HepG2 (cell line): ENCODE results near the gene SMIM29. TPM values are rescaled to one million over a fixed set of nuclear protein-coding genes. Genes with fewer than 3 reads are reported as not detected.

Experiments
- AHR ChIP-seq: IDR thresholded peaks from 2 replicates; pipeline ENCODE4 v1.6.1; 2018; ENCODE audit warnings: missing genetic modification reagents, missing compliant biosample characterization
- CC2D1A ChIP-seq: sonication (generic); formaldehyde crosslinking; IDR thresholded peaks from 2 replicates; pipeline ENCODE4 v1.8.1; 2023; ENCODE audit warnings: mild to moderate bottlenecking, missing genetic modification reagents
- KLF16 ChIP-seq, 2 experiments: sonication (generic) in 1 of 2; formaldehyde crosslinking in 1 of 2; IDR thresholded peaks; 2 replicates each; pipeline versions ENCODE4 v1.6.1 to v1.8.0; 2016 to 2023; ENCODE audit warnings: missing genetic modification reagents in 2 of 2, missing compliant biosample characterization in 1 of 2
- NFYB ChIP-seq: sonication (generic); formaldehyde crosslinking; IDR thresholded peaks from 2 replicates; pipeline ENCODE4 v1.4.0; 2020; ENCODE audit warnings: missing genetic modification reagents
- PAWR ChIP-seq: sonication (generic); formaldehyde crosslinking; IDR thresholded peaks from 2 replicates; pipeline ENCODE4 v1.4.0; 2020; ENCODE audit warnings: missing genetic modification reagents, mild to moderate bottlenecking, borderline replicate concordance
- PHF20 ChIP-seq: sonication (generic); formaldehyde crosslinking; IDR thresholded peaks from 2 replicates; pipeline ENCODE4 v1.5.0; 2020; ENCODE audit warnings: mild to moderate bottlenecking, missing genetic modification reagents
- ZFP90 ChIP-seq: sonication (generic); formaldehyde crosslinking; IDR thresholded peaks from 2 replicates; pipeline ENCODE4 v1.8.0; 2022; ENCODE audit warnings: missing genetic modification reagents, mild to moderate bottlenecking, inconsistent platforms, borderline replicate concordance
- ZMYM2 ChIP-seq: sonication (generic); formaldehyde crosslinking; IDR thresholded peaks from 2 replicates; pipeline ENCODE4 v1.8.0; 2022; ENCODE audit warnings: mild to moderate bottlenecking, missing genetic modification reagents
- ZNF296 ChIP-seq: sonication (generic); formaldehyde crosslinking; conservative IDR thresholded peaks from 2 replicates; pipeline ENCODE4 v1.5.0; 2020; ENCODE audit warnings: mild to moderate bottlenecking, missing genetic modification reagents
- ZNF451 ChIP-seq: sonication (generic); formaldehyde crosslinking; IDR thresholded peaks from 2 replicates; pipeline ENCODE4 v1.5.0; 2020; ENCODE audit warnings: mild to moderate bottlenecking, missing genetic modification reagents
- ZNF552 ChIP-seq: sonication (generic); formaldehyde crosslinking; IDR thresholded peaks from 2 replicates; pipeline ENCODE4 v1.9.0; 2022; ENCODE audit warnings: missing genetic modification reagents, mild to moderate bottlenecking, borderline replicate concordance
- ZNF792 ChIP-seq: IDR thresholded peaks from 2 replicates; pipeline ENCODE4 v1.6.1; 2016
- ZNF891 ChIP-seq: sonication (generic); formaldehyde crosslinking; IDR thresholded peaks from 2 replicates; pipeline ENCODE4 v1.5.0; 2020; ENCODE audit warnings: mild to moderate bottlenecking, missing genetic modification reagents
- ZSCAN29 ChIP-seq: sonication (generic); formaldehyde crosslinking; conservative IDR thresholded peaks from 2 replicates; pipeline ENCODE4 v1.4.0; 2020; ENCODE audit warnings: mild to moderate bottlenecking, missing genetic modification reagents
- polyA plus RNA-seq, 8 experiments: library from polyadenylated mRNA; depleted of rRNA in 3 of 8; stranded (reverse) in 7 of 8; unstranded in 1 of 8; fragments of >200 nt; fragmentation: Illumina TruSeq in 4 of 8; extraction: Trizol in 4 of 8; gene quantifications; 2 replicates each; pipeline versions ENCODE4 v1.2.1 to v1.2.3, GENCODE V29; 2011 to 2016; ENCODE audit warnings: low read depth in 4 of 8, missing spikeins in 1 of 8, mixed read lengths in 1 of 8; ENCODE audit not compliant: insufficient read depth in 1 of 8
- total RNA-seq, 5 experiments: library from RNA; depleted of rRNA; stranded (reverse); fragments of >200 nt; fragmentation: Illumina TruSeq; extraction: Trizol; gene quantifications; 2 replicates each; pipeline ENCODE4 v1.2.3, GENCODE V29; 2016; ENCODE audit warnings: low read depth in 1 of 5
- TF ChIP-seq, protein P1 (sequence below): sonication (generic); formaldehyde crosslinking; IDR thresholded peaks from 2 replicates; pipeline ENCODE4 v1.5.0; 2020; ENCODE audit warnings: mild to moderate bottlenecking, missing genetic modification reagents
- TF ChIP-seq, protein P2 (sequence below): IDR thresholded peaks from 2 replicates; pipeline ENCODE4 v1.6.1; 2012; ENCODE audit warnings: inconsistent platforms
- TF ChIP-seq, protein P3 (sequence below): sonication (generic); formaldehyde crosslinking; IDR thresholded peaks from 2 replicates; pipeline ENCODE4 v1.4.0; 2020; ENCODE audit warnings: mild to moderate bottlenecking, missing genetic modification reagents
- TF ChIP-seq, protein P4 (sequence below): sonication (generic); formaldehyde crosslinking; IDR thresholded peaks from 2 replicates; pipeline ENCODE4 v1.4.0; 2020; ENCODE audit warnings: missing genetic modification reagents
- TF ChIP-seq, protein P5 (sequence below): IDR thresholded peaks from 2 replicates; pipeline ENCODE4 v1.6.1; 2016; ENCODE audit warnings: mild to moderate bottlenecking
- TF ChIP-seq, protein P6 (sequence below): sonication (generic); formaldehyde crosslinking; IDR thresholded peaks from 2 replicates; pipeline ENCODE4 v1.4.0; 2020; ENCODE audit warnings: low read depth, mild to moderate bottlenecking, missing genetic modification reagents

The SMIM29 gene
- total and polyA plus RNA-seq, 2 of the 13 experiments (the other 11 are each of a cell fraction or from before 2014, with no cell fraction given) = 8.8 to 15.3 TPM

DNA sequence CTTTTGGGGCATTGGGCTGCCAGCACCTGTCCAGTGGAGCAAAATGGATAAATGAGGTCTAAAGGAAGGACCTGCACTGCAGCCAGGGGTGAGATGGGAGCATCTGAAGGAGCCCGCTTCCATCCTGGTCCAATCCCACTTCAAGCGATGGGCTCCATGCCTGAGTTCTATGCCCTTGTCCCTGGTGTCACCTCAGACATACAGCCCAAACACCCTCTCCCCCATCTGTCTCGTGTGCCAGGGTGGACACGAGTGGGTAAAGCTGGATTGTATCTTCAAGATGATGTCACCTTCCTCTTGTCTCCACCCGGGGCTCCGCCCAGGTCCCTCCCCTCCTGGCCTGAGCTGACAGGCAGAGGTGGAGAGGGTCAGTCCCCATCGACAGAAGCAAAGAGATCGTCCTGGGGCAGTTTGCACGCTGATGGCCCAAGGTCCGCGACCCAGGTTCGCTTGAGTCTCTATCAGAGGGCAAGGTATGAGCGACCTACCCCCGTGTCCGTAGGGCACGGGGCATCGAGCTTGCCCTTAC, 544 bp downstream of the SMIM29 start (continued):
- TF ChIP-seq, protein P1, sequence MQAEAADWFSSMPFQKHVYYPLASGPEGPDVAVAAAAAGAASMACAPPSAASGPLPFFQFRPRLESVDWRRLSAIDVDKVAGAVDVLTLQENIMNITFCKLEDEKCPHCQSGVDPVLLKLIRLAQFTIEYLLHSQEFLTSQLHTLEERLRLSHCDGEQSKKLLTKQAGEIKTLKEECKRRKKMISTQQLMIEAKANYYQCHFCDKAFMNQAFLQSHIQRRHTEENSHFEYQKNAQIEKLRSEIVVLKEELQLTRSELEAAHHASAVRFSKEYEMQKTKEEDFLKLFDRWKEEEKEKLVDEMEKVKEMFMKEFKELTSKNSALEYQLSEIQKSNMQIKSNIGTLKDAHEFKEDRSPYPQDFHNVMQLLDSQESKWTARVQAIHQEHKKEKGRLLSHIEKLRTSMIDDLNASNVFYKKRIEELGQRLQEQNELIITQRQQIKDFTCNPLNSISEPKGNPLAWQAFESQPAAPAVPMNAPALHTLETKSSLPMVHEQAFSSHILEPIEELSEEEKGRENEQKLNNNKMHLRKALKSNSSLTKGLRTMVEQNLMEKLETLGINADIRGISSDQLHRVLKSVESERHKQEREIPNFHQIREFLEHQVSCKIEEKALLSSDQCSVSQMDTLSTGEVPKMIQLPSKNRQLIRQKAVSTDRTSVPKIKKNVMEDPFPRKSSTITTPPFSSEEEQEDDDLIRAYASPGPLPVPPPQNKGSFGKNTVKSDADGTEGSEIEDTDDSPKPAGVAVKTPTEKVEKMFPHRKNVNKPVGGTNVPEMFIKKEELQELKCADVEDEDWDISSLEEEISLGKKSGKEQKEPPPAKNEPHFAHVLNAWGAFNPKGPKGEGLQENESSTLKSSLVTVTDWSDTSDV (CRISPR knock-in tag) = 0 out of 2 replicates have a peak, but pooled peaks have one; percentile 43
- TF ChIP-seq, protein P2, sequence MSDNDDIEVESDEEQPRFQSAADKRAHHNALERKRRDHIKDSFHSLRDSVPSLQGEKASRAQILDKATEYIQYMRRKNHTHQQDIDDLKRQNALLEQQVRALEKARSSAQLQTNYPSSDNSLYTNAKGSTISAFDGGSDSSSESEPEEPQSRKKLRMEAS = no peak
- TF ChIP-seq ZNF792 = no peak
- peak; percentile 43; the same call in 1 of the 2 replicates for TF ChIP-seq PHF20 (CRISPR knock-in tag)
- 0 out of 2 replicates have a peak, but pooled peaks have one; percentile 2 for TF ChIP-seq AHR (CRISPR knock-in tag)
- no peak for TF ChIP-seq ZMYM2 (CRISPR knock-in tag)
- TF ChIP-seq ZNF552 (CRISPR knock-in tag) = peak; percentile 75; the same call in 1 of the 2 replicates
- 0 out of 2 replicates have a peak, but pooled peaks have one; percentile 7 for TF ChIP-seq PAWR (CRISPR knock-in tag)
- 0 out of 2 replicates have a peak, but pooled peaks have one; percentile 66 for TF ChIP-seq ZNF296 (CRISPR knock-in tag)
- no peak for TF ChIP-seq NFYB (CRISPR knock-in tag)
- TF ChIP-seq KLF16 (CRISPR knock-in tag; IDR thresholded peaks at IDR 0.05) = 0 out of 4 replicates have a peak, but pooled peaks of 1 of the 2 experiments have one; percentile 8
- TF ChIP-seq ZNF891 = 0 out of 2 replicates have a peak, but pooled peaks have one; percentile 47
- no peak for TF ChIP-seq ZNF451
- TF ChIP-seq CC2D1A (CRISPR knock-in tag) = no peak
- TF ChIP-seq, protein P3, sequence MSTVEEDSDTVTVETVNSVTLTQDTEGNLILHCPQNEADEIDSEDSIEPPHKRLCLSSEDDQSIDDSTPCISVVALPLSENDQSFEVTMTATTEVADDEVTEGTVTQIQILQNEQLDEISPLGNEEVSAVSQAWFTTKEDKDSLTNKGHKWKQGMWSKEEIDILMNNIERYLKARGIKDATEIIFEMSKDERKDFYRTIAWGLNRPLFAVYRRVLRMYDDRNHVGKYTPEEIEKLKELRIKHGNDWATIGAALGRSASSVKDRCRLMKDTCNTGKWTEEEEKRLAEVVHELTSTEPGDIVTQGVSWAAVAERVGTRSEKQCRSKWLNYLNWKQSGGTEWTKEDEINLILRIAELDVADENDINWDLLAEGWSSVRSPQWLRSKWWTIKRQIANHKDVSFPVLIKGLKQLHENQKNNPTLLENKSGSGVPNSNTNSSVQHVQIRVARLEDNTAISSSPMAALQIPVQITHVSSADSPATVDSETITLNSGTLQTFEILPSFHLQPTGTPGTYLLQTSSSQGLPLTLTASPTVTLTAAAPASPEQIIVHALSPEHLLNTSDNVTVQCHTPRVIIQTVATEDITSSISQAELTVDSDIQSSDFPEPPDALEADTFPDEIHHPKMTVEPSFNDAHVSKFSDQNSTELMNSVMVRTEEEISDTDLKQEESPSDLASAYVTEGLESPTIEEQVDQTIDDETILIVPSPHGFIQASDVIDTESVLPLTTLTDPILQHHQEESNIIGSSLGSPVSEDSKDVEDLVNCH (CRISPR knock-in tag) = no peak
- no peak for TF ChIP-seq ZFP90 (CRISPR knock-in tag)
- 0 out of 2 replicates have a peak, but pooled peaks have one; percentile 38 for TF ChIP-seq ZSCAN29 (CRISPR knock-in tag)
- TF ChIP-seq, protein P4, sequence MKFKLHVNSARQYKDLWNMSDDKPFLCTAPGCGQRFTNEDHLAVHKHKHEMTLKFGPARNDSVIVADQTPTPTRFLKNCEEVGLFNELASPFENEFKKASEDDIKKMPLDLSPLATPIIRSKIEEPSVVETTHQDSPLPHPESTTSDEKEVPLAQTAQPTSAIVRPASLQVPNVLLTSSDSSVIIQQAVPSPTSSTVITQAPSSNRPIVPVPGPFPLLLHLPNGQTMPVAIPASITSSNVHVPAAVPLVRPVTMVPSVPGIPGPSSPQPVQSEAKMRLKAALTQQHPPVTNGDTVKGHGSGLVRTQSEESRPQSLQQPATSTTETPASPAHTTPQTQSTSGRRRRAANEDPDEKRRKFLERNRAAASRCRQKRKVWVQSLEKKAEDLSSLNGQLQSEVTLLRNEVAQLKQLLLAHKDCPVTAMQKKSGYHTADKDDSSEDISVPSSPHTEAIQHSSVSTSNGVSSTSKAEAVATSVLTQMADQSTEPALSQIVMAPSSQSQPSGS (CRISPR knock-in tag) = no peak; the same call in 1 of the 2 replicates
- TF ChIP-seq, protein P5, sequence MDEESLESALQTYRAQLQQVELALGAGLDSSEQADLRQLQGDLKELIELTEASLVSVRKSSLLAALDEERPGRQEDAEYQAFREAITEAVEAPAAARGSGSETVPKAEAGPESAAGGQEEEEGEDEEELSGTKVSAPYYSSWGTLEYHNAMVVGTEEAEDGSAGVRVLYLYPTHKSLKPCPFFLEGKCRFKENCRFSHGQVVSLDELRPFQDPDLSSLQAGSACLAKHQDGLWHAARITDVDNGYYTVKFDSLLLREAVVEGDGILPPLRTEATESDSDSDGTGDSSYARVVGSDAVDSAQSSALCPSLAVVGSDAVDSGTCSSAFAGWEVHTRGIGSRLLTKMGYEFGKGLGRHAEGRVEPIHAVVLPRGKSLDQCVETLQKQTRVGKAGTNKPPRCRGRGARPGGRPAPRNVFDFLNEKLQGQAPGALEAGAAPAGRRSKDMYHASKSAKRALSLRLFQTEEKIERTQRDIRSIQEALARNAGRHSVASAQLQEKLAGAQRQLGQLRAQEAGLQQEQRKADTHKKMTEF (CRISPR knock-in tag) = no peak
- TF ChIP-seq, protein P6, sequence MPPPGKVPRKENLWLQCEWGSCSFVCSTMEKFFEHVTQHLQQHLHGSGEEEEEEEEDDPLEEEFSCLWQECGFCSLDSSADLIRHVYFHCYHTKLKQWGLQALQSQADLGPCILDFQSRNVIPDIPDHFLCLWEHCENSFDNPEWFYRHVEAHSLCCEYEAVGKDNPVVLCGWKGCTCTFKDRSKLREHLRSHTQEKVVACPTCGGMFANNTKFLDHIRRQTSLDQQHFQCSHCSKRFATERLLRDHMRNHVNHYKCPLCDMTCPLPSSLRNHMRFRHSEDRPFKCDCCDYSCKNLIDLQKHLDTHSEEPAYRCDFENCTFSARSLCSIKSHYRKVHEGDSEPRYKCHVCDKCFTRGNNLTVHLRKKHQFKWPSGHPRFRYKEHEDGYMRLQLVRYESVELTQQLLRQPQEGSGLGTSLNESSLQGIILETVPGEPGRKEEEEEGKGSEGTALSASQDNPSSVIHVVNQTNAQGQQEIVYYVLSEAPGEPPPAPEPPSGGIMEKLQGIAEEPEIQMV = 0 out of 2 replicates have a peak, but pooled peaks have one; percentile 46
